HEK293 (cell line): ENCODE results near the gene FAM199X.

Source experiments
- BCL11A ChIP-seq: fragments of 450-650 bp; formaldehyde crosslinking; IDR thresholded peaks from 2 replicates; pipeline ENCODE4 v1.5.1; 2016; ENCODE audit warnings: low read depth, missing biosample characterization, missing genetic modification characterization
- ELK4 ChIP-seq: IDR thresholded peaks from 2 replicates; pipeline ENCODE4 v1.6.1; 2011; ENCODE audit warnings: mild to moderate bottlenecking, low read depth, low read length, borderline replicate concordance
- HIC1 ChIP-seq: fragments of 450-650 bp; formaldehyde crosslinking; IDR thresholded peaks from 2 replicates; pipeline ENCODE4 v1.5.1; 2016; ENCODE audit warnings: missing biosample characterization, missing genetic modification characterization
- SCRT1 ChIP-seq: fragments of 450-650 bp; formaldehyde crosslinking; IDR thresholded peaks from 2 replicates; pipeline ENCODE4 v1.5.1; 2016; ENCODE audit warnings: missing biosample characterization, missing genetic modification characterization, borderline replicate concordance
- SETDB1 ChIP-seq: IDR thresholded peaks from one replicate; pipeline ENCODE4 v1.6.1; 2017; ENCODE audit warnings: mild to moderate bottlenecking, low read length, moderate library complexity, mixed read lengths; ENCODE audit not compliant: insufficient read length
- ZBTB44 ChIP-seq: fragments of 450-650 bp; IDR thresholded peaks from 2 replicates; pipeline ENCODE4 v1.5.1; 2018; ENCODE audit warnings: missing biosample characterization, mild to moderate bottlenecking, missing genetic modification characterization
- ZEB2 ChIP-seq: fragments of 450-650 bp; formaldehyde crosslinking; IDR thresholded peaks from 2 replicates; pipeline ENCODE4 v1.5.1; 2016; ENCODE audit warnings: missing biosample characterization, missing genetic modification characterization
- ZNF133 ChIP-seq: fragments of 450-650 bp; formaldehyde crosslinking; IDR thresholded peaks from 2 replicates; pipeline ENCODE4 v1.5.1; 2016; ENCODE audit warnings: missing biosample characterization, missing genetic modification characterization
- ZNF16 ChIP-seq: fragments of 450-650 bp; formaldehyde crosslinking; IDR thresholded peaks from 2 replicates; pipeline ENCODE4 v1.5.1; 2016; ENCODE audit warnings: low read depth, missing biosample characterization, missing genetic modification characterization
- ZNF19 ChIP-seq: fragments of 450-650 bp; formaldehyde crosslinking; IDR thresholded peaks from 2 replicates; pipeline ENCODE4; 2016; ENCODE audit warnings: missing biosample characterization, missing genetic modification characterization, low read depth
- ZNF221 ChIP-seq: fragments of 450-650 bp; formaldehyde crosslinking; IDR thresholded peaks from 2 replicates; pipeline ENCODE4 v1.5.1; 2017; ENCODE audit warnings: missing biosample characterization, missing genetic modification characterization, borderline replicate concordance
- ZNF248 ChIP-seq: fragments of 450-650 bp; formaldehyde crosslinking; IDR thresholded peaks from 2 replicates; pipeline ENCODE4 v1.5.1; 2017; ENCODE audit warnings: missing biosample characterization, missing genetic modification characterization
- ZNF423 ChIP-seq: fragments of 450-650 bp; formaldehyde crosslinking; IDR thresholded peaks from 2 replicates; pipeline ENCODE4 v1.5.1; 2016; ENCODE audit warnings: missing biosample characterization, missing genetic modification characterization
- ZNF549 ChIP-seq: fragments of 450-650 bp; IDR thresholded peaks from 2 replicates; pipeline ENCODE4 v1.5.1; 2018; ENCODE audit warnings: missing biosample characterization, missing genetic modification characterization, mild to moderate bottlenecking, inconsistent platforms, moderate library complexity
- ZNF580 ChIP-seq: fragments of 450-650 bp; formaldehyde crosslinking; IDR thresholded peaks from 2 replicates; pipeline ENCODE4 v1.5.1; 2016; ENCODE audit warnings: missing biosample characterization, missing genetic modification characterization
- ZNF626 ChIP-seq: fragments of 450-650 bp; sonication (Bioruptor Pico); formaldehyde crosslinking; IDR thresholded peaks from 2 replicates; pipeline ENCODE4 v1.5.1; 2018; ENCODE audit warnings: missing biosample characterization, missing genetic modification characterization, inconsistent platforms
- TF ChIP-seq, protein P1 (sequence below): fragments of 450-650 bp; formaldehyde crosslinking; optimal IDR thresholded peaks from 2 replicates; pipeline ENCODE3; 2016; ENCODE audit warnings: missing biosample characterization, mild to moderate bottlenecking, missing genetic modification characterization
- TF ChIP-seq, protein P2 (sequence below): fragments of 450-650 bp; formaldehyde crosslinking; IDR thresholded peaks from 2 replicates; pipeline ENCODE4 v1.5.1; 2016; ENCODE audit warnings: missing biosample characterization, missing genetic modification characterization
- TF ChIP-seq, protein P3 (sequence below): fragments of 450-650 bp; formaldehyde crosslinking; IDR thresholded peaks from 2 replicates; pipeline ENCODE4 v1.5.1; 2017; ENCODE audit warnings: missing biosample characterization, missing genetic modification characterization
- TF ChIP-seq, protein P4 (sequence below): fragments of 450-650 bp; formaldehyde crosslinking; IDR thresholded peaks from 2 replicates; pipeline ENCODE4 v1.5.1; 2016; ENCODE audit warnings: missing biosample characterization, missing genetic modification characterization, low read depth
- TF ChIP-seq, protein P5 (sequence below): fragments of 450-650 bp; formaldehyde crosslinking; IDR thresholded peaks from 2 replicates; pipeline ENCODE4 v1.5.0; 2017; ENCODE audit warnings: missing biosample characterization, missing genetic modification characterization, borderline replicate concordance

Gene FAM199X

GRCh38 chrX:104166735-104167436 is 633 bp downstream of the FAM199X start (continued):
- TF ChIP-seq ZBTB44 (no peak), ZEB2 (tag by site-specific recombination) (no peak), ZNF133 (tag by site-specific recombination) (no peak), ZNF221 (no peak), SCRT1 (tag by site-specific recombination) (no peak), ZNF248 (tag by site-specific recombination) (no peak), SETDB1 (no peak), ZNF580 (tag by site-specific recombination) (no peak), ZNF423 (tag by site-specific recombination) (no peak), ZNF549 (tag by site-specific recombination) (no peak), ZNF19 (tag by site-specific recombination) (no peak), BCL11A (tag by site-specific recombination) (no peak), ZNF16 (tag by site-specific recombination) (no peak), ZNF626 (no peak), HIC1 (no peak; the same call in 1 of the 2 replicates), ELK4 (no peak)
- TF ChIP-seq, protein P1, sequence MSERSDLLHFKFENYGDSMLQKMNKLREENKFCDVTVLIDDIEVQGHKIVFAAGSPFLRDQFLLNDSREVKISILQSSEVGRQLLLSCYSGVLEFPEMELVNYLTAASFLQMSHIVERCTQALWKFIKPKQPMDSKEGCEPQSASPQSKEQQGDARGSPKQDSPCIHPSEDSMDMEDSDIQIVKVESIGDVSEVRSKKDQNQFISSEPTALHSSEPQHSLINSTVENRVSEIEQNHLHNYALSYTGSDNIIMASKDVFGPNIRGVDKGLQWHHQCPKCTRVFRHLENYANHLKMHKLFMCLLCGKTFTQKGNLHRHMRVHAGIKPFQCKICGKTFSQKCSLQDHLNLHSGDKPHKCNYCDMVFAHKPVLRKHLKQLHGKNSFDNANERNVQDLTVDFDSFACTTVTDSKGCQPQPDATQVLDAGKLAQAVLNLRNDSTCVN (tag by site-specific recombination) = peak; percentile 36
- TF ChIP-seq, protein P2, sequence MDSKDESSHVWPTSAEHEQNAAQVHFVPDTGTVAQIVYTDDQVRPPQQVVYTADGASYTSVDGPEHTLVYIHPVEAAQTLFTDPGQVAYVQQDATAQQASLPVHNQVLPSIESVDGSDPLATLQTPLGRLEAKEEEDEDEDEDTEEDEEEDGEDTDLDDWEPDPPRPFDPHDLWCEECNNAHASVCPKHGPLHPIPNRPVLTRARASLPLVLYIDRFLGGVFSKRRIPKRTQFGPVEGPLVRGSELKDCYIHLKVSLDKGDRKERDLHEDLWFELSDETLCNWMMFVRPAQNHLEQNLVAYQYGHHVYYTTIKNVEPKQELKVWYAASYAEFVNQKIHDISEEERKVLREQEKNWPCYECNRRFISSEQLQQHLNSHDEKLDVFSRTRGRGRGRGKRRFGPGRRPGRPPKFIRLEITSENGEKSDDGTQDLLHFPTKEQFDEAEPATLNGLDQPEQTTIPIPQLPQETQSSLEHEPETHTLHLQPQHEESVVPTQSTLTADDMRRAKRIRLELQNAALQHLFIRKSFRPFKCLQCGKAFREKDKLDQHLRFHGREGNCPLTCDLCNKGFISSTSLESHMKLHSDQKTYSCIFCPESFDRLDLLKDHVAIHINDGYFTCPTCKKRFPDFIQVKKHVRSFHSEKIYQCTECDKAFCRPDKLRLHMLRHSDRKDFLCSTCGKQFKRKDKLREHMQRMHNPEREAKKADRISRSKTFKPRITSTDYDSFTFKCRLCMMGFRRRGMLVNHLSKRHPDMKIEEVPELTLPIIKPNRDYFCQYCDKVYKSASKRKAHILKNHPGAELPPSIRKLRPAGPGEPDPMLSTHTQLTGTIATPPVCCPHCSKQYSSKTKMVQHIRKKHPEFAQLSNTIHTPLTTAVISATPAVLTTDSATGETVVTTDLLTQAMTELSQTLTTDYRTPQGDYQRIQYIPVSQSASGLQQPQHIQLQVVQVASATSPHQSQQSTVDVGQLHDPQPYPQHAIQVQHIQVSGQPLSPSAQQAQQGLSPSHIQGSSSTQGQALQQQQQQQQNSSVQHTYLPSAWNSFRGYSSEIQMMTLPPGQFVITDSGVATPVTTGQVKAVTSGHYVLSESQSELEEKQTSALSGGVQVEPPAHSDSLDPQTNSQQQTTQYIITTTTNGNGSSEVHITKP = peak; percentile 69
- TF ChIP-seq, protein P3, sequence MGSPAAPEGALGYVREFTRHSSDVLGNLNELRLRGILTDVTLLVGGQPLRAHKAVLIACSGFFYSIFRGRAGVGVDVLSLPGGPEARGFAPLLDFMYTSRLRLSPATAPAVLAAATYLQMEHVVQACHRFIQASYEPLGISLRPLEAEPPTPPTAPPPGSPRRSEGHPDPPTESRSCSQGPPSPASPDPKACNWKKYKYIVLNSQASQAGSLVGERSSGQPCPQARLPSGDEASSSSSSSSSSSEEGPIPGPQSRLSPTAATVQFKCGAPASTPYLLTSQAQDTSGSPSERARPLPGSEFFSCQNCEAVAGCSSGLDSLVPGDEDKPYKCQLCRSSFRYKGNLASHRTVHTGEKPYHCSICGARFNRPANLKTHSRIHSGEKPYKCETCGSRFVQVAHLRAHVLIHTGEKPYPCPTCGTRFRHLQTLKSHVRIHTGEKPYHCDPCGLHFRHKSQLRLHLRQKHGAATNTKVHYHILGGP (tag by site-specific recombination) = no peak
- TF ChIP-seq, protein P4, sequence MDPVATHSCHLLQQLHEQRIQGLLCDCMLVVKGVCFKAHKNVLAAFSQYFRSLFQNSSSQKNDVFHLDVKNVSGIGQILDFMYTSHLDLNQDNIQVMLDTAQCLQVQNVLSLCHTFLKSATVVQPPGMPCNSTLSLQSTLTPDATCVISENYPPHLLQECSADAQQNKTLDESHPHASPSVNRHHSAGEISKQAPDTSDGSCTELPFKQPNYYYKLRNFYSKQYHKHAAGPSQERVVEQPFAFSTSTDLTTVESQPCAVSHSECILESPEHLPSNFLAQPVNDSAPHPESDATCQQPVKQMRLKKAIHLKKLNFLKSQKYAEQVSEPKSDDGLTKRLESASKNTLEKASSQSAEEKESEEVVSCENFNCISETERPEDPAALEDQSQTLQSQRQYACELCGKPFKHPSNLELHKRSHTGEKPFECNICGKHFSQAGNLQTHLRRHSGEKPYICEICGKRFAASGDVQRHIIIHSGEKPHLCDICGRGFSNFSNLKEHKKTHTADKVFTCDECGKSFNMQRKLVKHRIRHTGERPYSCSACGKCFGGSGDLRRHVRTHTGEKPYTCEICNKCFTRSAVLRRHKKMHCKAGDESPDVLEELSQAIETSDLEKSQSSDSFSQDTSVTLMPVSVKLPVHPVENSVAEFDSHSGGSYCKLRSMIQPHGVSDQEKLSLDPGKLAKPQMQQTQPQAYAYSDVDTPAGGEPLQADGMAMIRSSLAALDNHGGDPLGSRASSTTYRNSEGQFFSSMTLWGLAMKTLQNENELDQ = no peak
- TF ChIP-seq, protein P5, sequence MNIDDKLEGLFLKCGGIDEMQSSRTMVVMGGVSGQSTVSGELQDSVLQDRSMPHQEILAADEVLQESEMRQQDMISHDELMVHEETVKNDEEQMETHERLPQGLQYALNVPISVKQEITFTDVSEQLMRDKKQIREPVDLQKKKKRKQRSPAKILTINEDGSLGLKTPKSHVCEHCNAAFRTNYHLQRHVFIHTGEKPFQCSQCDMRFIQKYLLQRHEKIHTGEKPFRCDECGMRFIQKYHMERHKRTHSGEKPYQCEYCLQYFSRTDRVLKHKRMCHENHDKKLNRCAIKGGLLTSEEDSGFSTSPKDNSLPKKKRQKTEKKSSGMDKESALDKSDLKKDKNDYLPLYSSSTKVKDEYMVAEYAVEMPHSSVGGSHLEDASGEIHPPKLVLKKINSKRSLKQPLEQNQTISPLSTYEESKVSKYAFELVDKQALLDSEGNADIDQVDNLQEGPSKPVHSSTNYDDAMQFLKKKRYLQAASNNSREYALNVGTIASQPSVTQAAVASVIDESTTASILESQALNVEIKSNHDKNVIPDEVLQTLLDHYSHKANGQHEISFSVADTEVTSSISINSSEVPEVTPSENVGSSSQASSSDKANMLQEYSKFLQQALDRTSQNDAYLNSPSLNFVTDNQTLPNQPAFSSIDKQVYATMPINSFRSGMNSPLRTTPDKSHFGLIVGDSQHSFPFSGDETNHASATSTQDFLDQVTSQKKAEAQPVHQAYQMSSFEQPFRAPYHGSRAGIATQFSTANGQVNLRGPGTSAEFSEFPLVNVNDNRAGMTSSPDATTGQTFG = no peak
